Dendritic cell treated with granulocyte-macrophage colony-stimulating factor and Interleukin-4, amounts not matched to agents 40 ng/mL and 50 ng/mL, for 4 days (primary cell): ENCODE data around the gene ARHGAP15.

Experiments
- H3K27ac Mint-ChIP-seq: one replicate; pipeline ENCODE4 v1.8.0; 2022; ENCODE audit warnings: mild to moderate bottlenecking, mixed read lengths
- H3K27me3 Mint-ChIP-seq: one replicate; pipeline ENCODE4 v1.8.0; 2022; ENCODE audit warnings: mild to moderate bottlenecking, mixed read lengths
- H3K36me3 Mint-ChIP-seq: one replicate; pipeline ENCODE4 v1.8.0; 2022; ENCODE audit warnings: low read depth, mixed read lengths
- H3K4me1 Mint-ChIP-seq: one replicate; pipeline ENCODE4 v1.8.0; 2022; ENCODE audit warnings: low read depth, mixed read lengths
- H3K4me3 Mint-ChIP-seq: one replicate; pipeline ENCODE4 v1.8.0; 2022; ENCODE audit warnings: mild to moderate bottlenecking, moderate library complexity, mixed read lengths
- H3K9me3 Mint-ChIP-seq: one replicate; pipeline ENCODE4 v1.8.0; 2022; ENCODE audit warnings: mixed read lengths
- intact Hi-C: fragments of 100-400 bp; cut with micrococcal nuclease; formaldehyde crosslinking; loops from one replicate; pipeline ENCODE4 v1.15.0; 2022

ARHGAP15 gene

DNA sequence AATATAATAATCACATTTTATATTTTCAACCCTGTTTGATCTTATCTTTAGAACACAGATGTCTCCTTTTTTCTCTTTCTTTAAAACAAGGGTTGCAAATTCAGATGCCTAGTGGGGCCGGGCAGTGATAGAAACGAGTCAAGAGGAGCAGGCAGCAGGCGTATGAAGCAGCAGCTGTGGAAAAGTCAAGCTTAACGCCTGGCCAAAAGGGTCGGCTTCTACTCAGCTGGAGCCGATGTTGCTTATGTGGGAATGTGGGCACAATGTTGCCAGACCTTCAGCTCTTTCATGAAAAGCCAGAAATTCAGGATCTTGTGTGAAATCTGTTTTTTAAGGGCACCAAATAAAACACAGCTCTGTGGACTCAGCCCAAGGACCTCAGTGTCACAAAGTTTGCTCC lies 642.7 kb downstream of the ARHGAP15 start:
- intact Hi-C loops = loop anchor here (5.0 kb wide), 1 partner anchor 1755 kb away; no protein-coding TSS in a partner anchor
- no peaks in the 10 kb centered on the region for H3K9me3 Mint-ChIP-seq
- H3K27ac Mint-ChIP-seq = no peak overlapping the region
- no peak overlapping the region for H3K4me3 Mint-ChIP-seq
- peaks cover 18% of the 10 kb centered on the region for H3K36me3 Mint-ChIP-seq
- no peaks in the 10 kb centered on the region for H3K27me3 Mint-ChIP-seq
- no peaks in the 10 kb centered on the region for H3K4me1 Mint-ChIP-seq

DNA sequence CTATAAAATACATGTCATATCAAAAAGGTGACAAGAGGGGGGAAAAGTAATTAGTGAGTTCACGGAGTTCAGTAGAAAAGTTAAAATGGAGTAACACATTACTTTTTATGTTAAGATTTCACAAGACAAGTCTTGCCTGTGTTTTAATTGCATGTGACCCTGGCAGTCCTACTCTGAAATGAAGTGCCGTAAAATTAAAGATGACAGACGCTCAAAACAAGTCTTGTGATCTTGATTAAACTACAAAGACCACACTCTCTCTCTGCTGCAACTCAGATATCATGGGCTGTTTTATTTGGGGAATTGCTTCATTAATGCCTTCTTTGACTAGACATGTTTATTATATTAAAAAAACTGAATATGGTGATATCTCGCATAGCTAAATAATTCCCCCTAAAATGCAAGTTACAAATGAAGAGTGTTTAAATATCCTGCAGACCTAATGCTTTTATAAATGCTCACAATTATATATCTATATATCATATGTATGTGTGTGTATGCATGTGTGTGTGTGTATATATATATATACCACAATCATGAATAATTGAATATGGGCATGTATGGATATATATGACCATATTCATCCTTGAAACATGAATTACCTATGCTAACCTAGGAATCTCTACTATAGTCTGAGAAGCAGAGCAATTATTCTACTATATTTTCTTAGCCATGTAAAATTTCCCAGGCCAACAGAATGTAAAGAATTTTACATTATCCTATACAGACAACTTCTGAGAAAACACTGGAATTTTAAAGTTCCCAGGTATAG lies 647.5 kb downstream of the ARHGAP15 start:
- Mint-ChIP-seq H3K4me3 (no peak overlapping the region), H3K27me3 (no peaks in the 10 kb centered on the region), H3K9me3 (no peaks in the 10 kb centered on the region), H3K27ac (no peak overlapping the region), H3K4me1 (no peaks in the 10 kb centered on the region), H3K36me3 (no peaks in the 10 kb centered on the region)
- intact Hi-C loops = no loop called here

- Mint-ChIP-seq H3K27ac (no peak overlapping the region), H3K36me3 (no peaks in the 10 kb centered on the region), H3K4me3 (no peak overlapping the region), H3K4me1 (no peaks in the 10 kb centered on the region), H3K9me3 (no peaks in the 10 kb centered on the region), H3K27me3 (no peaks in the 10 kb centered on the region)
- intact Hi-C loops = no loop called here
Measured at GRCh38 chr2:143779021-143779420, 649.8 kb downstream of the ARHGAP15 start.

- no peak overlapping the region for H3K27ac Mint-ChIP-seq
- H3K9me3 Mint-ChIP-seq = no peaks in the 10 kb centered on the region
- H3K4me3 Mint-ChIP-seq = no peak overlapping the region
- intact Hi-C loops = no loop called here
- peaks cover 2% of the 10 kb centered on the region for H3K27me3 Mint-ChIP-seq
- H3K4me1 Mint-ChIP-seq = no peaks in the 10 kb centered on the region
- H3K36me3 Mint-ChIP-seq = no peaks in the 10 kb centered on the region
Measured at GRCh38 chr2:143786026-143786765, 657.0 kb downstream of the ARHGAP15 start.

DNA sequence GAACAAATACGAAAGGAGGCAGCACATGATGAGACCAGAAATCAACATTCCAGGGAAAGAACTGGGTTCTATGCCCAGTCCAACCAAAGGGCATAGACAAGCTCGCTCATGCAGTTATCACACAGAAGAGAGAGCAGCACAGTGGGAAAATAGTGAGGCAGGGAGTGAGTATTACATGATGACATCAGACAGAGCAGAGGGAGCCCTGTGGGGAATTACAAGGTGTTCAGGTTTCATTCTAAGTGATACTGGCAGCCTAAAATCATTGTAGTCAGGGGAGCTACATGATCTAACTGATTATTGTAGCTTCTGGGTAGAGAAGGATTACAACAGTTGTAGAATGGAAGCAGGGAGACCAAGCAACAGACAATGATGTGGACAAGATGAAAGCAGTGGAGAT lies 658.5 kb downstream of the ARHGAP15 start:
- H3K4me1 Mint-ChIP-seq = no peaks in the 10 kb centered on the region
- H3K27me3 Mint-ChIP-seq = peaks cover 2% of the 10 kb centered on the region

GRCh38 chr2:143792602-143793001 lies 663.4 kb downstream of the ARHGAP15 start:
- no peak overlapping the region for H3K4me3 Mint-ChIP-seq
- no peaks in the 10 kb centered on the region for H3K9me3 Mint-ChIP-seq
- H3K36me3 Mint-ChIP-seq = no peaks in the 10 kb centered on the region
- H3K4me1 Mint-ChIP-seq = no peaks in the 10 kb centered on the region
- H3K27ac Mint-ChIP-seq = no peak overlapping the region
- peaks cover 2% of the 10 kb centered on the region for H3K27me3 Mint-ChIP-seq
- intact Hi-C loops = no loop called here

More for the DNA sequence above, 658.5 kb downstream of the ARHGAP15 start:
- no peaks in the 10 kb centered on the region for H3K36me3 Mint-ChIP-seq
- no peaks in the 10 kb centered on the region for H3K9me3 Mint-ChIP-seq
- intact Hi-C loops = no loop called here
- H3K4me3 Mint-ChIP-seq = no peak overlapping the region
- H3K27ac Mint-ChIP-seq = no peak overlapping the region

- Mint-ChIP-seq H3K4me3 (no peak overlapping the region), H3K4me1 (no peaks in the 10 kb centered on the region), H3K27me3 (peaks cover 2% of the 10 kb centered on the region), H3K27ac (no peak overlapping the region), H3K9me3 (no peaks in the 10 kb centered on the region), H3K36me3 (no peaks in the 10 kb centered on the region)
- intact Hi-C loops = no loop called here
Measured at GRCh38 chr2:143793381-143793780, 664.2 kb downstream of the ARHGAP15 start.

GRCh38 chr2:143796051-143796450 lies 666.8 kb downstream of the ARHGAP15 start:
- H3K36me3 Mint-ChIP-seq = no peaks in the 10 kb centered on the region
- H3K9me3 Mint-ChIP-seq = no peaks in the 10 kb centered on the region
- intact Hi-C loops = no loop called here
- no peaks in the 10 kb centered on the region for H3K4me1 Mint-ChIP-seq
- no peak overlapping the region for H3K27ac Mint-ChIP-seq
- no peak overlapping the region for H3K4me3 Mint-ChIP-seq
- no peaks in the 10 kb centered on the region for H3K27me3 Mint-ChIP-seq

DNA sequence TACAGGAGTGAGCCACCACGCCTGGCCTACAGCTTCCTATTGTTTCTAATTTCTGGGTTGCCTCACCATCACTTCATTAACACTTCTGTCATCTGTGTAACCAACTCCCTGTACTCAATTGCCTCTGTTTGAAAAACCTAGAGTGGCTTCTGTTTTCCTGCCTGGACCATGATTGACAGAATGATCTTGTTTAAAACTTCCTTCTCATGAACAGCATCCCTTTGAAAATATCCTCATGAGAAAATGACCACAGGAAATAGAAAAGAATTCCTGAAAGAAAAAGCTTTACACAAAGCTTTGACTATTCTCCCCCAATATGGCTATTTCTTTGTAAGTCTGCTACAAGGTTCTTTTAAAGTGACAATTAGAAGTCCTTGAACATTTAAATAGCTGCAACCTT lies 672.3 kb downstream of the ARHGAP15 start:
- intact Hi-C loops = no loop called here
- Mint-ChIP-seq H3K4me1 (no peaks in the 10 kb centered on the region), H3K27me3 (no peaks in the 10 kb centered on the region), H3K27ac (no peak overlapping the region), H3K4me3 (no peak overlapping the region), H3K9me3 (no peaks in the 10 kb centered on the region), H3K36me3 (no peaks in the 10 kb centered on the region)

- Mint-ChIP-seq H3K27me3 (no peaks in the 10 kb centered on the region), H3K4me1 (no peaks in the 10 kb centered on the region), H3K36me3 (no peaks in the 10 kb centered on the region), H3K9me3 (no peaks in the 10 kb centered on the region), H3K4me3 (no peak overlapping the region), H3K27ac (no peak overlapping the region)
- intact Hi-C loops = no loop called here
Measured at GRCh38 chr2:143802242-143802641, 673.0 kb downstream of the ARHGAP15 start.

GRCh38 chr2:143802871-143803650 lies 673.8 kb downstream of the ARHGAP15 start:
- intact Hi-C loops = no loop called here
- Mint-ChIP-seq H3K9me3 (no peaks in the 10 kb centered on the region), H3K27ac (no peak overlapping the region), H3K27me3 (no peaks in the 10 kb centered on the region), H3K4me1 (peaks cover 6% of the 10 kb centered on the region), H3K36me3 (no peaks in the 10 kb centered on the region), H3K4me3 (no peak overlapping the region)

DNA sequence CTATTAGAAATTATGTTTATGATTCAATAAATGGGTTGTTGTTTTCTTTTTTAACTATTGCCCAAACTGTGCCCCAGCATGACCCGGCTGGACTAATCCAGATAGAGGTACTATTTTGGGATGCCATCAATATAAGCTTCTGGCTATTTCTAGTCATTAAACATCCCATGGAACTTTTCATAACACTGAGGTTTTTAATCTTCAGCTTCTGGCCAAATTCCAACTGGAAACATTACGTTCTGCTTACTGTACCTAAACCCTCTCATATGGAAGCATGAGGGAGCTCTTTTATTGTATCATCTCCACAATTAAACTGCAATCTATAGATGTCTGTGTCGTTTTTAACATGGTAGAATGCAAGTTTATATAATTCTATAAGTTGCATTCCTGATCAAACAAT lies 674.7 kb downstream of the ARHGAP15 start:
- Mint-ChIP-seq H3K27me3 (no peaks in the 10 kb centered on the region), H3K4me3 (no peak overlapping the region), H3K4me1 (peaks cover 11% of the 10 kb centered on the region), H3K27ac (no peak overlapping the region), H3K9me3 (no peaks in the 10 kb centered on the region), H3K36me3 (no peaks in the 10 kb centered on the region)
- intact Hi-C loops = no loop called here

GRCh38 chr2:143805666-143806065 lies 676.4 kb downstream of the ARHGAP15 start:
- Mint-ChIP-seq H3K27ac (no peak overlapping the region), H3K4me1 (peaks cover 11% of the 10 kb centered on the region), H3K9me3 (no peaks in the 10 kb centered on the region), H3K27me3 (no peaks in the 10 kb centered on the region), H3K4me3 (no peak overlapping the region), H3K36me3 (no peaks in the 10 kb centered on the region)
- intact Hi-C loops = no loop called here

DNA sequence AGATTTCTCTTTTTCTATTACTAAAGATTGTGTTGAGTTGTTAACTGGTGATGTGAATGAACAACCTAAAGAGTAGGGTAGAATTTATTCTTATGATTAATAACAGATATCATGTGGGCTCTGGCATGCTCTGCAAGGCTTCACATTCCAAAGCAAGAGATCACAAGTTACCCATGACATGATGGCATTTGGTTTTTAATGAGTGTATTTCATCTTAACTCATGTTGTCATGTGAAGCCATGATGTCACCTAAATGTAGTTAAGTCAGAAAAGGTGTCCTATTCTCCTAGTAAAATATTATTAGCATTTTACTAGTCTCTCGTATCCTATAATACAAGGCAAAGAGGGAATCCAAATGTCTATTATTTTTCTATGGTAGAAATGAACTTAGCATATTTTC lies 678.0 kb downstream of the ARHGAP15 start:
- no peak overlapping the region for H3K4me3 Mint-ChIP-seq
- intact Hi-C loops = no loop called here
- peaks cover 11% of the 10 kb centered on the region for H3K4me1 Mint-ChIP-seq
- H3K27me3 Mint-ChIP-seq = no peaks in the 10 kb centered on the region
- H3K36me3 Mint-ChIP-seq = no peaks in the 10 kb centered on the region
- no peak overlapping the region for H3K27ac Mint-ChIP-seq
- H3K9me3 Mint-ChIP-seq = peaks cover 7% of the 10 kb centered on the region
